AG04450 (cell line): Measurements from ENCODE around the gene IL17C. TPM values are rescaled to one million over a fixed set of nuclear protein-coding genes. Genes with fewer than 3 reads are reported as not detected.

Source experiments
- CTCF ChIA-PET: fragments of 300-600, 350-600 bp; formaldehyde crosslinking; extraction: SDS; loops from one replicate; lab custom pipeline; 2022; ENCODE audit warnings: antibody characterized with exemption, inconsistent platforms; lab: Charles Lee
- POLR2A ChIA-PET: fragments of 350-600 bp; formaldehyde crosslinking; extraction: SDS; loops from one replicate; lab custom pipeline; 2021; ENCODE audit warnings: antibody characterized with exemption, inconsistent platforms; lab: Yijun Ruan, JAX
- DNase-seq: peaks from one replicate; pipeline ENCODE4 v3.0.0-alpha.2; 2011; ENCODE audit warnings: low read depth, low spot score
- H3K27ac ChIP-seq: one replicate; pipeline ENCODE4 v1.5.1; 2012; ENCODE audit warnings: low read depth, low read length, control low read depth
- H3K27me3 ChIP-seq: one replicate; pipeline ENCODE4 v1.6.0; 2012; ENCODE audit warnings: low read length; ENCODE audit not compliant: control insufficient read depth, insufficient read depth
- H3K4me3 ChIP-seq: 2 replicates; pipeline ENCODE4 v1.5.1; 2011; ENCODE audit warnings: mild to moderate bottlenecking, low read depth, low read length, control low read depth
- H3K9me3 ChIP-seq: 2 replicates; pipeline ENCODE4 v1.5.1; 2012; ENCODE audit warnings: low read length; ENCODE audit not compliant: control insufficient read depth, insufficient read depth
- polyA plus RNA-seq: library from polyadenylated mRNA; depleted of rRNA; stranded (reverse); fragments of >200 nt; gene quantifications from 2 replicates; pipeline ENCODE4 v1.2.3, GENCODE V29; 2011
- TF ChIP-seq, protein P1 (sequence below): IDR thresholded peaks from 2 replicates; pipeline ENCODE4 v1.5.1; 2011; ENCODE audit warnings: low read depth, low read length, control low read depth, inconsistent platforms

The IL17C gene
- polyA plus RNA-seq, 1 experiment: not detected

DNA sequence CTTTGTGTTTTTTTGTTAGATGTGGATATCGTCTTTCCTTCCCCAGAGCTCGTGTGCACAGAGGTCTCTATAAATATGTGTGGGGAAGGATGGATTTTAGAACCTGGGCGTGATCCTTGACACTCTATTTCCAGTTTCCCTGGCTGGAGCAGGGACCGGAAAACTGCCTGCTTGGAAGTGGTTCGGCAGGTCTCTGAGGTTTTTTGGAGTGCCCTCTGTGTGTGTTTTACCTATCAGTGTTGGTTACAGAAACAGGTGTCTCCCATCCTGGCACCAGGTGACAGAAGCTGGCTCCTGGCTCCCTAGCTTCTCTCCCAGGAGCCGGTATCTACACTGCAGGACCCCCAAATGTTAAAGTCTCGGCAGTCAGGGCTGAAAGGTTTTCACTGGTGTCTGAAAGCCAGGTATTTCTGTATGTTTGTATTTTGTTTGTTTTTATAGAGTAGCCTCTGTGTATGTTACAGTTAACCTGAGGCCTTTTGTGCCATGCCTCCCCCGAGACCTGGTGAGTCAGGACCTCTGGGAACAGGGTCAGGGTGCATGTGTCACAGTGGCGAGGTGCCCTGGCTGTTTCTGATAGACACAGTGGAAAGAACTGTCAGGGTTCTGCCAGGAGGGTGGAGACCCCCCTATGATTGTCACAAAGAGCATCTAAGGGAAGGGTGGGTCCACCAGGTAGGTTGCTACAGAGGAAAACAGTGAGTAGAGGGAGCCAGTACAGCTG is 36.9 kb upstream of the IL17C start:
- Histone ChIP-seq H3K27ac (no peak overlapping the region), H3K27me3 (no peaks in the 10 kb centered on the region), H3K9me3 (no peaks in the 10 kb centered on the region), H3K4me3 (no peak overlapping the region)
- POLR2A ChIA-PET: no interaction called here
- CTCF ChIA-PET: interaction anchor here (0.6 kb wide), 1 partner anchor 84 kb away, joined by 4 read pairs; no protein-coding TSS in a partner anchor
- TF ChIP-seq, protein P1, sequence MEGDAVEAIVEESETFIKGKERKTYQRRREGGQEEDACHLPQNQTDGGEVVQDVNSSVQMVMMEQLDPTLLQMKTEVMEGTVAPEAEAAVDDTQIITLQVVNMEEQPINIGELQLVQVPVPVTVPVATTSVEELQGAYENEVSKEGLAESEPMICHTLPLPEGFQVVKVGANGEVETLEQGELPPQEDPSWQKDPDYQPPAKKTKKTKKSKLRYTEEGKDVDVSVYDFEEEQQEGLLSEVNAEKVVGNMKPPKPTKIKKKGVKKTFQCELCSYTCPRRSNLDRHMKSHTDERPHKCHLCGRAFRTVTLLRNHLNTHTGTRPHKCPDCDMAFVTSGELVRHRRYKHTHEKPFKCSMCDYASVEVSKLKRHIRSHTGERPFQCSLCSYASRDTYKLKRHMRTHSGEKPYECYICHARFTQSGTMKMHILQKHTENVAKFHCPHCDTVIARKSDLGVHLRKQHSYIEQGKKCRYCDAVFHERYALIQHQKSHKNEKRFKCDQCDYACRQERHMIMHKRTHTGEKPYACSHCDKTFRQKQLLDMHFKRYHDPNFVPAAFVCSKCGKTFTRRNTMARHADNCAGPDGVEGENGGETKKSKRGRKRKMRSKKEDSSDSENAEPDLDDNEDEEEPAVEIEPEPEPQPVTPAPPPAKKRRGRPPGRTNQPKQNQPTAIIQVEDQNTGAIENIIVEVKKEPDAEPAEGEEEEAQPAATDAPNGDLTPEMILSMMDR: no peak
- DNase-seq: no peak

DNA sequence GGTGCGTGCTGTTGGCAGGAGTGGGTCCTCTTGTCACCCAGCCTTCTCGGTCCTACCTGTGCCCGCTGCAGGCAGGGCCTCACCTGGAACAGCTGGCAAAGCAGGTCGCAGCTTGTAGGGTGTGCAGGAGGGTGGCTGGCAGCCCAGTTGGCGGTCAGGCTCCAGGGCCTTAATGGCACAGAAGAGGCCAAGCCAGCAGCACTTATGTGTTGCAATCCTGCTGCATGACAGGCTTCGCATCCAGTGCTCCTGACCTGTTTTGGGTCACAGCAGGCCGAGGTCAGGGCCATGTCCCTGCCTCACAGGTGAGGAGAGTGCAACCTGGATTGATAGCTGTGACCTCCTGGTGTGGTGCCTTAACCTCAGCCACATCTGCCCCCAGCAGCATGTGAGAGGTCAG is 36.3 kb upstream of the IL17C start:
- CTCF ChIA-PET: interaction anchor here (1.3 kb wide), 1 partner anchor 211 kb away, joined by 4 read pairs; no protein-coding TSS in a partner anchor
- DNase-seq: no peak
- no peak overlapping the region for H3K4me3 ChIP-seq
- H3K9me3 ChIP-seq: no peaks in the 10 kb centered on the region
- POLR2A ChIA-PET: no interaction called here
- H3K27me3 ChIP-seq: no peaks in the 10 kb centered on the region
- no peak overlapping the region for H3K27ac ChIP-seq
- TF ChIP-seq, protein P1: no peak

DNA sequence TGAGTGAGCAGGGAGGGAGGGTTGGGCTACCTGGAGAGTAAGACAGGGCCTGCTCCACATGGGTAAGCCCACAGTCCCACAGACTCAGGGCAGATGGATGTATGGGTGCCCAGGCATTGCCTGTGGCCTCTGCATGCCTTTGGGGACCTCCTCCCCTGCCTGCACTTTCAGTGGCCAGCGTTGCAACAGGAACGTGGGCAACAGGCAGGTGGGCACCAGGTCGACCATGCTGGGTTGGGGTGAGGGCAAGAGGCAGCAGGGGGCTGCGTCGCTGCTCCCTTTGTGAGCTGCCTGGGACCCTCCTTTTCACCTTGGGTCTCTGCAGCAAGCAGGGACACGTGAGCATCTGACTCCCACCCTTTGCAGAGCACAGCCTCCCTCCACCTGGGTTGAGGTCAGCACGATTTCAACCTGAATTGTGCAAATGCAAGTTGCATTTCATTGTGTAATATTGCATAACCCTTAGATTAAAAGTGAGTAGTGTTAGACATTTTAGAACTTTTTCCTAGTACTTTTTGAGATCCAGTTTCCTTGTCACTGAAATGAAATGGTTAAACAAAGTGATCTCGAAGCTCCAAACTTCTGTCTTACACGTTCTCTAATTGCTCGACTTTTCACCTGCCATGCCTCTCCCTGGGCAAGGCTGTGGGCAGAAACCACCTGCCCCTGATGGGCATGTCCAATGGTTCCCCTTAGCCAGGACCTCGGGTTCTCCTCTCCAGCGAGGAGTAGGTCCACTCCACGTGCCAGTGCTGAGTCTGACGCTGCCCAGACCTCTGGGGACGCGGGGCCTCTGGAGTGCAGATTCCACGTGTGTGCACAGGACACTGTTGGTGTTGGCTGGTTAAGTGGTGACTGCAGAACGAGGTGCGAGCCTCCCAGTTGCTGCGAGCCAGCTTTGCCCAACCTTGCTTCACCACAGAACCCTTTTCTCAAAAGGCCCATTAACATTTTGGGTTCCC is 32.9 kb upstream of the IL17C start:
- no peak for DNase-seq
- TF ChIP-seq, protein P1: no peak
- Histone ChIP-seq H3K9me3 (no peaks in the 10 kb centered on the region), H3K27ac (no peak overlapping the region), H3K27me3 (no peaks in the 10 kb centered on the region), H3K4me3 (no peak overlapping the region)
- ChIA-PET CTCF (no interaction called here), POLR2A (no interaction called here)

DNA sequence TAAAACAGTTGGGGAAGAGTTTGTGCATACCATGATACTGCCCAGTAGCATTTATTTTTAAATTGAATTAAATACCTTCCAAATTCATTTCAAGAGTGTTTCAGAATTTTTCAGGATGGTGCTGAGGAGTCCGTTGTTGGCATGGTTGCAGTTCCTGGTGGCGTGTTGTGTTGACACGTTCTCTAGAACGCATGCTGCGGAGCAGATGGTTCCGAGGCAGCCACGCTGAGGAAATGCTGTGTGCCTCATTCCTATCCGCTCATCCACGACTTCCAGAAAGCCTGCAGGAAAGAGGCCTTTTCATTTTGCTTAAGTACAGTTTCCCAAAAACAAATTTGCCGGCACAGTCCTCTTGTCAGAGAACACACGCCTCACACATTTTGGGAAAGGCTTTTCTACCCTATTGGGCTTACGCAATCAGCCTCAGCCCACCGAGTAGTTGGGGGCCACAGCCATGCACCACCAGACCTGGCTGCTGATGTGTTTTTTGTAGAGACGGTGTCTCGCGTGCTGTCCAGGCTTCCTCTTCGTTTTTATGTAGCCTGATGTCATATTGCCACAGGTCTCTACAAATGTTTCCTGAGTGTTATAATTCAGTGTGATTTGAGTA is 32.1 kb upstream of the IL17C start:
- DNase-seq: no peak
- no peak overlapping the region for H3K4me3 ChIP-seq
- TF ChIP-seq, protein P1: no peak
- no peaks in the 10 kb centered on the region for H3K9me3 ChIP-seq
- ChIA-PET CTCF (no interaction called here), POLR2A (no interaction called here)
- H3K27ac ChIP-seq: no peak overlapping the region
- no peaks in the 10 kb centered on the region for H3K27me3 ChIP-seq
